Naive thymus-derived CD4-positive, alpha-beta T cell (primary cell): ENCODE data around the gene ZNF573. TPM values are rescaled to one million over a fixed set of nuclear protein-coding genes. Genes with fewer than 3 reads are reported as not detected.
A peak's percentile ranks its signal among the peaks of the same experiment; 100 is the strongest.

Source experiments
- ATAC-seq: fragments of 150-1000 bp; cut with Tn5 transposase; 2 replicates; pipeline ENCODE4 v1.10.0; 2021; ENCODE audit warnings: mild to moderate bottlenecking, moderate library complexity
- CTCF ChIA-PET: fragments of 350-600 bp; sonication (Branson Sonifier 250); formaldehyde crosslinking; loops from one replicate; lab custom pipeline; 2021; ENCODE audit warnings: antibody characterized with exemption; lab: Charles Lee
- POLR2A ChIA-PET: fragments of 350-600 bp; sonication (Branson Sonifier 250); formaldehyde crosslinking; loops from one replicate; lab custom pipeline; 2021; ENCODE audit warnings: antibody characterized with exemption, inconsistent platforms; lab: Charles Lee
- DNase-seq, 9 donors: peaks; one replicate each; pipeline versions ENCODE4 v3.0.0 to v3.0.0-alpha.2; 2020 to 2022; ENCODE audit warnings: mixed read lengths in 1 of 9
- H3K27ac ChIP-seq: one replicate; pipeline ENCODE4 v1.7.0; 2013; ENCODE audit warnings: mild to moderate bottlenecking, low read depth, low read length, moderate library complexity
- H3K27me3 ChIP-seq, 2 donors: one replicate each; pipeline ENCODE4 v1.7.0; 2013; ENCODE audit warnings: low read length in 2 of 2, mild to moderate bottlenecking in 2 of 2, moderate library complexity in 2 of 2; ENCODE audit not compliant: control insufficient read depth in 2 of 2, insufficient read depth in 2 of 2
- H3K36me3 ChIP-seq, 3 experiments: 1 replicate in 2 of 3; 2 replicates in 1 of 3; pipeline ENCODE4 v1.7.0; 2013; ENCODE audit warnings: low read length in 3 of 3, mild to moderate bottlenecking in 3 of 3, moderate library complexity in 1 of 3; ENCODE audit not compliant: insufficient read depth in 3 of 3, control insufficient read depth in 2 of 3
- H3K4me1 ChIP-seq, 2 donors: one replicate each; pipeline ENCODE4 v1.7.0; 2013; ENCODE audit warnings: low read length in 2 of 2, mild to moderate bottlenecking in 2 of 2, moderate library complexity in 1 of 2; ENCODE audit not compliant: control insufficient read depth in 2 of 2, insufficient read depth in 2 of 2
- H3K4me3 ChIP-seq: 2 replicates; pipeline ENCODE4 v1.7.0; 2013; ENCODE audit warnings: mild to moderate bottlenecking, low read length
- H3K9me3 ChIP-seq, 3 experiments: 1 replicate in 2 of 3; 2 replicates in 1 of 3; pipeline ENCODE4 v1.7.0; 2013; ENCODE audit warnings: low read length in 3 of 3; ENCODE audit not compliant: control insufficient read depth in 2 of 3
- H3K27ac Mint-ChIP-seq, 9 donors: one replicate each; pipeline ENCODE4 v1.8.0; 2020 to 2022; ENCODE audit warnings: mixed read lengths in 9 of 9, mild to moderate bottlenecking in 8 of 9, moderate library complexity in 5 of 9, inconsistent platforms in 2 of 9
- H3K27me3 Mint-ChIP-seq, 5 donors: one replicate each; pipeline ENCODE4 v1.8.0; 2021 to 2022; ENCODE audit warnings: mixed read lengths in 5 of 5, mild to moderate bottlenecking in 1 of 5
- H3K36me3 Mint-ChIP-seq, 5 donors: one replicate each; pipeline ENCODE4 v1.8.0; 2020 to 2022; ENCODE audit warnings: mixed read lengths in 5 of 5, mild to moderate bottlenecking in 3 of 5, inconsistent platforms in 1 of 5
- H3K4me1 Mint-ChIP-seq, 7 donors: one replicate each; pipeline ENCODE4 v1.8.0; 2020 to 2022; ENCODE audit warnings: mixed read lengths in 7 of 7, mild to moderate bottlenecking in 3 of 7, inconsistent platforms in 1 of 7
- H3K4me3 Mint-ChIP-seq, 10 donors: one replicate each; pipeline ENCODE4 v1.8.0; 2020 to 2022; ENCODE audit warnings: mild to moderate bottlenecking in 10 of 10, mixed read lengths in 10 of 10, moderate library complexity in 6 of 10, inconsistent platforms in 2 of 10
- H3K9me3 Mint-ChIP-seq, 11 donors: one replicate each; pipeline ENCODE4 v1.8.0; 2020 to 2022; ENCODE audit warnings: mixed read lengths in 11 of 11, mild to moderate bottlenecking in 4 of 11, inconsistent platforms in 1 of 11, moderate library complexity in 1 of 11
- intact Hi-C, 2 donors: fragments of 100-400 bp; cut with micrococcal nuclease; formaldehyde crosslinking; loops; one replicate each; pipeline ENCODE4 v1.15.1; 2023
- polyA plus RNA-seq, 2 donors: library from polyadenylated mRNA; unstranded; fragments of 300-500 nt; fragmentation: Illumina TruSeq; gene quantifications; one replicate each; pipeline ENCODE4 v1.2.3, GENCODE V29; 2021
- total RNA-seq, 6 experiments: library from RNA in 5 of 6; stranded (reverse) in 5 of 6; gene quantifications; 1 replicate in 5 of 6; 2 replicates in 1 of 6; pipeline ENCODE4 v1.2.3 and lab custom pipeline; 2021 to 2026

Gene ZNF573
- total and polyA plus RNA-seq, 7 experiments from 2014 or later, result 5.9 to 43.8 (median 16.6) TPM

DNA sequence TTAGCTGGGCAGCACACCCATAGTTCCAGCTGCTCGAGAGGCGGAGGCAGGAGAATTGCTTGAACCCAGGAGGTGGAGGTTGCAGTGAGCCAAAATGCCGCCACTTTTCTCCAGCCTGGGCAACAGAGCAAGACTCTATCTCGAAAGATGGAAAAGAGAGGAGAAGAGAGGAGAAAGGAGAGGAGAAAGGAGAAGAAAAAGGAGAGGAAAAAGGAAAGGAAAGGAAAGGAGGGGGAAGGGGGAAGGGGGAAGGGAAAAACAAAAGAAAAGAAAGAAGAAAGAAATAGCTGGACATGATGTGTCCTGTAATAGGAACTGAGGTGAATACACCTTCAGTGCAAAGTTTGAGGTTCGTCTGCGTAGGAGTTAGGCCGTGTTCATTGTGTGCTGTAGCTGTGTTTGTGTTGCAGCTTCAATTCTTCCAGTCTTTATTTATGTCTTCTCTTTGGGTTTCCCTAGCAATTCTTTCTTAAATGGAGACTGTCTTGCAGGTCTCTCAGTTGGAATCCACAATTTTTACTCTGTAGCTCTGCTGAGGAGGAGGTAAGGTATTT is 73.3 kb downstream of the ZNF573 start:
- Mint-ChIP-seq H3K4me3 (no peak overlapping the region), H3K36me3 (peaks cover 31 to 83% (median 68%) of the 10 kb centered on the region in 5 donors), H3K9me3 (peaks cover 4 to 93% (median 50%) of the 10 kb centered on the region in 11 donors), H3K4me1 (no peaks in the 10 kb centered on the region), H3K27ac (no peak overlapping the region), H3K27me3 (no peaks in the 10 kb centered on the region)
- ChIA-PET POLR2A (no interaction called here), CTCF (no interaction called here)
- peaks cover 0 to 55% (median 0%) of the 10 kb centered on the region in 3 experiments for H3K9me3 ChIP-seq
- no peak overlapping the region for H3K27ac ChIP-seq
- peaks cover 0 to 52% (median 0%) of the 10 kb centered on the region in 3 experiments for H3K36me3 ChIP-seq
- ATAC-seq (no peak), DNase-seq (no peak)
- H3K4me3 ChIP-seq, result no peak overlapping the region
- no peaks in the 10 kb centered on the region for H3K27me3 ChIP-seq
- intact Hi-C loops, result no loop called here
- no peaks in the 10 kb centered on the region for H3K4me1 ChIP-seq

DNA sequence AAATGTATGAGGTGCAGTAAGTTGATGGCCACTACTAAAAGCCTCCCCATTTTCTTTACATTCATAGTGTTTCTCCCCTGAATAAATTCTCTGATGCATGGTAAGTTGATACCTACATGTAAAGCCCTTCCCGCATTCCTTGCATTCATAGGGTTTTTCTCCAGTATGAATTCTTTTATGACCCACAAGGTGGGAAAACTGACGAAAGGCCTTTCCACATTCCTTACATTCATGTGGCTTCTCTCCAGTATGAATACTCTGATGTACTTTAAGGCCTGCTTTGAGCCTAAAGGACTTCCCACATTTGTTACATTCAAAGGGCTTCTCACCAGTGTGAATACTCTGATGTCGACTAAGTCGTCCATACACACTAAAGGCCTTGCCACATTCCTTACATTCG is 80.3 kb downstream of the ZNF573 start:
- CTCF ChIA-PET, result no interaction called here
- Histone ChIP-seq H3K36me3 (peaks cover 0 to 30% (median 0%) of the 10 kb centered on the region in 3 experiments), H3K9me3 (peaks cover 0 to 52% (median 0%) of the 10 kb centered on the region in 3 experiments), H3K27me3 (no peaks in the 10 kb centered on the region), H3K4me3 (no peak overlapping the region), H3K4me1 (no peaks in the 10 kb centered on the region), H3K27ac (no peak overlapping the region)
- Mint-ChIP-seq H3K9me3 (peaks cover 18 to 85% (median 47%) of the 10 kb centered on the region in 11 donors), H3K4me3 (no peak overlapping the region), H3K27ac (no peak overlapping the region), H3K27me3 (no peaks in the 10 kb centered on the region), H3K36me3 (peaks cover 28 to 71% (median 61%) of the 10 kb centered on the region in 5 donors), H3K4me1 (no peaks in the 10 kb centered on the region)
- POLR2A ChIA-PET, result no interaction called here
- intact Hi-C loops, result loop anchor here in 1 of 2 donors (10.0 kb wide), 2 partner anchors 364 to 484 kb away; partner anchors contain the start of genes ZNF383 and ZNF585B
- ATAC-seq (no peak), DNase-seq (no peak)

DNA sequence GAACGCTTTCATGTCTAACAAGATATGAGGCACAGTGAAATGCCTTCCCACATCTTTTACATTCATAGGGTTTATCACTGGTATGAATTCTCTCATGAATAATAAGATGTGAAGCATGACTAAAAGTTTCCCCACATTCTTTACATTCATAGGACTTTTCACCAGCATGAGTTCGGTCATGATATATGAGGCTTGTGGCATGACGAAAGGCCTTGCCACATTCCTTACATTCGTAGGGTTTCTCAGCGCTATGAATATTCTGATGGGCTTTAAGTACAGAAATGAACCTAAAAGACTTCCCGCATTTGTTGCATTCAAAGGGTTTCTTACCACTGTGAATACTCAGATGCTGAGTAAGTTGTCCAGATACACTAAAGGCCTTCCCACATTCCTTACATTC is 81.2 kb downstream of the ZNF573 start:
- peaks cover 0 to 46% (median 0%) of the 10 kb centered on the region in 3 experiments for H3K9me3 ChIP-seq
- DNase-seq (no peak), ATAC-seq (no peak)
- Mint-ChIP-seq H3K36me3 (peaks cover 25 to 65% (median 57%) of the 10 kb centered on the region in 5 donors), H3K9me3 (peaks cover 17 to 83% (median 45%) of the 10 kb centered on the region in 11 donors), H3K4me1 (peaks cover 0 to 5% (median 0%) of the 10 kb centered on the region in 7 donors), H3K27me3 (no peaks in the 10 kb centered on the region), H3K4me3 (no peak overlapping the region), H3K27ac (no peak overlapping the region)
- no peaks in the 10 kb centered on the region for H3K27me3 ChIP-seq
- intact Hi-C loops, result loop anchor here in 1 of 2 donors (10.0 kb wide), 2 partner anchors 363 to 483 kb away; partner anchors contain the start of genes ZNF383 and ZNF585B
- no peak overlapping the region for H3K4me3 ChIP-seq
- ChIA-PET CTCF (no interaction called here), POLR2A (no interaction called here)
- H3K4me1 ChIP-seq, result no peaks in the 10 kb centered on the region
- H3K27ac ChIP-seq, result no peak overlapping the region
- peaks cover 0 to 29% (median 0%) of the 10 kb centered on the region in 3 experiments for H3K36me3 ChIP-seq

DNA sequence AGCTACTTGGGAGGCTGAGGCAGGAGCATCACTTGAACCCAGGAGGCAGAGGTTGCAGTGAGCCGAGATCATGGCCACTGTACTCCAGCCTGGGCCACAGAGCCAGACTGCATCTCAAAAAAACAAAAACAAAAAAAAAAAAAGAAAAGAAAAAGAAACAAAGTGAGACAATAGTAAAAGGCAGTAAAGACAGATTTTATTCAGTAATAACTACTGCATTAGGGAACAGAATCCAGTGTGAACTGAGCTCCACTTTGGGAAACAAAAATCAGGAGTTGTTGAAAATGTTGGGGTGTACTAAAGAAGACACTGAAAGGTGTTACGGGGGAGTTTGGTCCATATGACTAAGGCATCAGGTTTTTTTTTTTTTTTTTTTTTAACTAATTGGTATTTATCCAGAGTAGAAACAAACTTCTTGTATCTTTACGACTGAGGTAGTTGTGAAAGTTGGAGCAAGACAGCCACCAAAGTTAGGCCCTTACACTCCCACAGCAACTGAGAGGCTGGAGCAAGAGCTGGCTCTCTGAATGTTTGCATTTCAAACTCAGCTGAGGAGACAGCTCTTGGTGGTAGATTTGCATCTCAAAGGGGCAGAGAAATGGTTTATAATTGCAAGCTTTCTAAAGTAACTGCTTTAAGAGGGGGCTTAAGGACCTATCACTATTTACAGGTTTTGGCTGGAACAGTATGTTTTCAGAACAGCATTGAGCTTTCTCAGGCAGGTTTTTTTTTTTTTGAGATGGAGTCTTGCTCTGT is 84.1 kb downstream of the ZNF573 start:
- Histone ChIP-seq H3K36me3 (peaks cover 0 to 29% (median 0%) of the 10 kb centered on the region in 3 experiments), H3K4me3 (no peak overlapping the region), H3K27me3 (no peaks in the 10 kb centered on the region), H3K4me1 (peaks cover 0 to 4% of the 10 kb centered on the region in 2 donors), H3K27ac (no peak overlapping the region), H3K9me3 (peaks cover 0 to 35% (median 0%) of the 10 kb centered on the region in 3 experiments)
- no peak for DNase-seq
- ChIA-PET POLR2A (interaction anchor here (0.6 to 1.7 kb wide), 3 partner anchors 14 to 680 kb away, joined by 3 read pairs; no protein-coding TSS in a partner anchor), CTCF (interaction anchor here (0.5 to 0.6 kb wide), 2 partner anchors 34 to 39 kb away, joined by 3 read pairs; no protein-coding TSS in a partner anchor)
- no peak overlapping the region for H3K4me3 Mint-ChIP-seq
- H3K27ac Mint-ChIP-seq, result no peak overlapping the region
- H3K27me3 Mint-ChIP-seq, result no peaks in the 10 kb centered on the region
- ATAC-seq, result no peak
- H3K4me1 Mint-ChIP-seq, result peaks cover 5 to 17% (median 11%) of the 10 kb centered on the region in 7 donors
- H3K9me3 Mint-ChIP-seq, result peaks cover 9 to 74% (median 38%) of the 10 kb centered on the region in 11 donors
- H3K36me3 Mint-ChIP-seq, result peaks cover 14 to 52% (median 37%) of the 10 kb centered on the region in 5 donors
- intact Hi-C loops, result loop anchor here in 1 of 2 donors (10.0 kb wide), 2 partner anchors 361 to 481 kb away; partner anchors contain the start of genes ZNF383 and ZNF585B

DNA sequence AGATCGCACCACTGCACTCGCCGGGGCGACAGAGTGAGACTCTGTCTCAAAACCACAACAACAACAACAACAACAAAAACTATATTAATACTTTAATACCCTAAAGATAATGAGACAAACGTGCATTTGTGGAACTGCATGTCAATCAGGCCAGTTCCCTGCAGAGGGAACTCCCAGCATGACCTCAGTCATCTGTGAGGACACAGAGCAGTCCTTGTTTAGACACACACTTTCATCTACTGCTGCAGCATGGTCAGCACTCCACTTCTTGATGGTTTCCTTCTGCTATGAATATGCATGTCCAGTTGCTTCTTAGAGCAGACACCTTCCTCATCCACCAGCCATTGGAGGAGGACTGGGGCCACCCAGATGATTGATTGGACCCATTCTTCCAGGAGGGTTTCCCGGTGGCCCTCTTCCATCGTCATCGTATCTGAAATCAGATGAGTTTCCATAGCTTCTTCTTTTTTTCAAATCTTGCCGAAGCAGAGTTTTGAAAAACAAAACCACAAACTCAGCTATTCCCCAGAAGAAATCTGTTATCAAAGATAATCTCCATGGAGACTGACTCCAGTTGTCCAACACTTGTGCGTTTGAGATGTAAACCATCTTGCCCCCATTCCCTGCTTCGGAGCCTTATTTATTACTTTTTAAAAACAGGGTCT is 86.3 kb downstream of the ZNF573 start:
- Histone ChIP-seq H3K36me3 (peaks cover 0 to 10% (median 0%) of the 10 kb centered on the region in 3 experiments), H3K27ac (no peak overlapping the region), H3K9me3 (peaks cover 0 to 20% (median 0%) of the 10 kb centered on the region in 3 experiments), H3K27me3 (no peaks in the 10 kb centered on the region), H3K4me1 (peaks cover 0 to 4% of the 10 kb centered on the region in 2 donors), H3K4me3 (no peak overlapping the region)
- Mint-ChIP-seq H3K27ac (peak overlapping the region in 2 of 9 donors; percentile 17 to 36), H3K36me3 (peaks cover 0 to 43% (median 24%) of the 10 kb centered on the region in 5 donors), H3K4me3 (peak overlapping the region in 9 of 10 donors; percentile 23 to 98 (median 51)), H3K4me1 (peaks cover 5 to 17% (median 11%) of the 10 kb centered on the region in 7 donors), H3K27me3 (no peaks in the 10 kb centered on the region), H3K9me3 (peaks cover 6 to 69% (median 22%) of the 10 kb centered on the region in 11 donors)
- ATAC-seq, result no peak
- ChIA-PET CTCF (interaction anchor here (0.6 to 1.1 kb wide), 2 partner anchors 86 to 642 kb away, joined by 3 read pairs; partner anchors contain the start of gene ZNF573), POLR2A (interaction anchor here (1.0 to 2.4 kb wide), 4 partner anchors 26 to 226 kb away, joined by 4 to 10 read pairs (median 6); partner anchors contain the start of genes ZNF540, ZNF569, ZNF571 and ZNF573)
- no peak for DNase-seq
- intact Hi-C loops, result loop anchor here in 1 of 2 donors (1.0 to 10.0 kb wide), 10 partner anchors 26 to 720 kb away; partner anchors contain the start of genes ZFP30, ZNF383, ZNF420 and ZNF540
